ENCODE data around the gene DPF3. TPM values are rescaled to one million over a fixed set of nuclear protein-coding genes. Genes with fewer than 3 reads are reported as not detected.

Gene DPF3
- total RNA-seq, 1 experiment from 2014 or later = not detected

DNA sequence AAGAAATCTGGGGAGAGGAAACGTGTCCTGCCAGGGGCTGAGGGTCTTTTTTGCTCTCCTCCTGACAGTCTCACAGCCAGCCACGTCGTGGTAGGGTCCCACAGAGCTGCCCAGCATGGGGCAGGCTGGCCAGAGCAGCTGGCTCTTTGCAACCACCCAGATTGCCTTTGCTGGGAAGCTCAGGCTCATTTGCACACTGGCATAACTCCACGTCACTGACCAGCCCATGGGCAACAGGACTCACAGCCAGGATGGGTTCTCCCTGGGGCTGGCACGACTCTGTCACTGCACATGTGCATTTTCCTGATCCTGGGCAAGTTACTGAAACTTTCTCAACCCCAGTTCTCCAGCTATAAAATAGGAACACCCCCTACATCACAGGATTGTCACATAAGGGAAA lies 242.2 kb downstream of the DPF3 start:
- no TSS peak for BruUV-seq (replicated peaks)
- Histone ChIP-seq H3K36me3 (ENCODE audit: control insufficient read depth, insufficient read depth, low read length) (no peaks in the 10 kb centered on the region), H3K9me3 (ENCODE audit: control insufficient read depth, insufficient read depth, low read depth, low read length) (no peaks in the 10 kb centered on the region), H3K4me1 (ENCODE audit: control insufficient read depth, insufficient read depth, low read length) (no peaks in the 10 kb centered on the region), H3K4me3 (ENCODE audit: low read depth in 2 of 2, low read length in 2 of 2) (no peak overlapping the region), H3K27ac (ENCODE audit: low read length) (no peak overlapping the region), H3K27me3 (ENCODE audit: control insufficient read depth, insufficient read depth, low read length) (peaks cover 4% of the 10 kb centered on the region; the same call in 1 of the 2 replicates)
- DNase-seq (ENCODE audit: low read depth, low spot score) (no peak), ATAC-seq (no peak)
- ChIA-PET CTCF (no interaction called here), POLR2A (no interaction called here)
- intact Hi-C loops (cut with micrococcal nuclease; ENCODE audit: unreplicated experiment) = no loop called here
- in situ Hi-C loops (cut with HindIII; ENCODE audit: low pct_unique_long_range_greater_than_20kb, low sequenced_read_pairs) = no loop called here
- TF ChIP-seq CTCF (IDR thresholded peaks at IDR 0.05) (no peak), TCF7L2 (IDR thresholded peaks at IDR 0.05; ENCODE audit: low read depth, low read length) (no peak), POLR2AphosphoS5 (IDR thresholded peaks at IDR 0.05; ENCODE audit: low read depth, low read length) (no peak), SIN3A (IDR thresholded peaks at IDR 0.05; ENCODE audit: borderline replicate concordance, insufficient read depth, low read depth, low read length) (no peak)
- TF ChIP-seq, protein P1, sequence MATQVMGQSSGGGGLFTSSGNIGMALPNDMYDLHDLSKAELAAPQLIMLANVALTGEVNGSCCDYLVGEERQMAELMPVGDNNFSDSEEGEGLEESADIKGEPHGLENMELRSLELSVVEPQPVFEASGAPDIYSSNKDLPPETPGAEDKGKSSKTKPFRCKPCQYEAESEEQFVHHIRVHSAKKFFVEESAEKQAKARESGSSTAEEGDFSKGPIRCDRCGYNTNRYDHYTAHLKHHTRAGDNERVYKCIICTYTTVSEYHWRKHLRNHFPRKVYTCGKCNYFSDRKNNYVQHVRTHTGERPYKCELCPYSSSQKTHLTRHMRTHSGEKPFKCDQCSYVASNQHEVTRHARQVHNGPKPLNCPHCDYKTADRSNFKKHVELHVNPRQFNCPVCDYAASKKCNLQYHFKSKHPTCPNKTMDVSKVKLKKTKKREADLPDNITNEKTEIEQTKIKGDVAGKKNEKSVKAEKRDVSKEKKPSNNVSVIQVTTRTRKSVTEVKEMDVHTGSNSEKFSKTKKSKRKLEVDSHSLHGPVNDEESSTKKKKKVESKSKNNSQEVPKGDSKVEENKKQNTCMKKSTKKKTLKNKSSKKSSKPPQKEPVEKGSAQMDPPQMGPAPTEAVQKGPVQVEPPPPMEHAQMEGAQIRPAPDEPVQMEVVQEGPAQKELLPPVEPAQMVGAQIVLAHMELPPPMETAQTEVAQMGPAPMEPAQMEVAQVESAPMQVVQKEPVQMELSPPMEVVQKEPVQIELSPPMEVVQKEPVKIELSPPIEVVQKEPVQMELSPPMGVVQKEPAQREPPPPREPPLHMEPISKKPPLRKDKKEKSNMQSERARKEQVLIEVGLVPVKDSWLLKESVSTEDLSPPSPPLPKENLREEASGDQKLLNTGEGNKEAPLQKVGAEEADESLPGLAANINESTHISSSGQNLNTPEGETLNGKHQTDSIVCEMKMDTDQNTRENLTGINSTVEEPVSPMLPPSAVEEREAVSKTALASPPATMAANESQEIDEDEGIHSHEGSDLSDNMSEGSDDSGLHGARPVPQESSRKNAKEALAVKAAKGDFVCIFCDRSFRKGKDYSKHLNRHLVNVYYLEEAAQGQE (IDR thresholded peaks at IDR 0.05; ENCODE audit: insufficient read depth in 1 of 2, low read depth in 2 of 2, low read length in 1 of 2) = no peak

DNA sequence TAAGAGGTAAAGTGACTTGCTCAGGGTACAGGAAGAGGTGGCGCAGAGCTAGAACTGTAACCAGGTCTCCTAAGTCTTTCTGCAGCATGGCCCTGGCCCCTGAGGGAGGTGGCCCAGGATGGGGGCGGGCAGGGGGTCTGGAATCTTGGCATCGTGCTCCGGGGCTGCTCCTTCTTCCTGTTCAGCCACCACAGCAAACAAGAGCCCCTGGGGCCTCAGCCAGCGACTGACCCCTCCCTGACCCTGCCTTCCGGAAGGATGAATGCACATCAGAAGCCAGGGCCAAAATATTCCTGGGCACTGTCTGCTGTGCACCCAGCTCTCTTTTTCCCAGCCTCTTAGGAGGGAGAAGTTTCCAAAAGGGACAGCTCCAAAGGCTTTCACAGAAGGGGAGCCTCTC lies 242.8 kb downstream of the DPF3 start:
- DNase-seq (ENCODE audit: low read depth, low spot score) (no peak), ATAC-seq (no peak)
- in situ Hi-C loops (cut with HindIII; ENCODE audit: low pct_unique_long_range_greater_than_20kb, low sequenced_read_pairs) (no loop called here), intact Hi-C loops (cut with micrococcal nuclease; ENCODE audit: unreplicated experiment) (no loop called here)
- Histone ChIP-seq H3K4me1 (ENCODE audit: control insufficient read depth, insufficient read depth, low read length) (no peaks in the 10 kb centered on the region), H3K9me3 (ENCODE audit: control insufficient read depth, insufficient read depth, low read depth, low read length) (no peaks in the 10 kb centered on the region), H3K36me3 (ENCODE audit: control insufficient read depth, insufficient read depth, low read length) (no peaks in the 10 kb centered on the region), H3K4me3 (ENCODE audit: low read depth in 2 of 2, low read length in 2 of 2) (no peak overlapping the region), H3K27ac (ENCODE audit: low read length) (no peak overlapping the region), H3K27me3 (ENCODE audit: control insufficient read depth, insufficient read depth, low read length) (peaks cover 4% of the 10 kb centered on the region; the same call in 1 of the 2 replicates)
- ChIA-PET CTCF (no interaction called here), POLR2A (no interaction called here)
- TF ChIP-seq, protein P1 (IDR thresholded peaks at IDR 0.05; ENCODE audit: insufficient read depth in 1 of 2, low read depth in 2 of 2, low read length in 1 of 2) = no peak
- TF ChIP-seq SIN3A (IDR thresholded peaks at IDR 0.05; ENCODE audit: borderline replicate concordance, insufficient read depth, low read depth, low read length) (no peak), CTCF (IDR thresholded peaks at IDR 0.05) (no peak), TCF7L2 (IDR thresholded peaks at IDR 0.05; ENCODE audit: low read depth, low read length) (no peak), POLR2AphosphoS5 (IDR thresholded peaks at IDR 0.05; ENCODE audit: low read depth, low read length) (no peak)
- BruUV-seq (replicated peaks) = no TSS peak
